IPS DF 6.9 (cell line): ENCODE measurements around the gene ANKS3.

Source experiments
- DNase-seq: peaks from one replicate; pipeline ENCODE4 v3.0.0-alpha.2; 2013; ENCODE audit warnings: low read depth, low spot score
- H3K27ac ChIP-seq: one replicate; pipeline ENCODE4 v1.5.1; 2013; ENCODE audit warnings: low read length, control low read depth
- H3K27me3 ChIP-seq: 2 replicates; pipeline ENCODE4 v1.6.1; 2013; ENCODE audit warnings: mild to moderate bottlenecking, low read length; ENCODE audit not compliant: control insufficient read depth, insufficient read depth
- H3K36me3 ChIP-seq: 2 replicates; pipeline ENCODE4 v1.6.1; 2013; ENCODE audit warnings: low read length; ENCODE audit not compliant: control insufficient read depth, insufficient read depth
- H3K4me1 ChIP-seq: 2 replicates; pipeline ENCODE4 v1.6.1; 2013; ENCODE audit warnings: low read length; ENCODE audit not compliant: control insufficient read depth, insufficient read depth
- H3K4me3 ChIP-seq: 2 replicates; pipeline ENCODE4 v1.5.1; 2013; ENCODE audit warnings: mild to moderate bottlenecking, low read length
- H3K9me3 ChIP-seq: 2 replicates; pipeline ENCODE4 v1.6.1; 2013; ENCODE audit warnings: low read length, inconsistent platforms; ENCODE audit not compliant: control insufficient read depth, insufficient read depth
- WGBS: extraction: QIAGEN DNeasy Blood & Tissue Kit; methylation state at CpG from one replicate; pipeline ENCODE4 v1.1.7; 2013; ENCODE audit warnings: mixed read lengths, missing lambda C conversion rate; ENCODE audit not compliant: insufficient read length, insufficient coverage; 5-methylcytosine and 5-hydroxymethylcytosine counted together

The ANKS3 gene, protein sequence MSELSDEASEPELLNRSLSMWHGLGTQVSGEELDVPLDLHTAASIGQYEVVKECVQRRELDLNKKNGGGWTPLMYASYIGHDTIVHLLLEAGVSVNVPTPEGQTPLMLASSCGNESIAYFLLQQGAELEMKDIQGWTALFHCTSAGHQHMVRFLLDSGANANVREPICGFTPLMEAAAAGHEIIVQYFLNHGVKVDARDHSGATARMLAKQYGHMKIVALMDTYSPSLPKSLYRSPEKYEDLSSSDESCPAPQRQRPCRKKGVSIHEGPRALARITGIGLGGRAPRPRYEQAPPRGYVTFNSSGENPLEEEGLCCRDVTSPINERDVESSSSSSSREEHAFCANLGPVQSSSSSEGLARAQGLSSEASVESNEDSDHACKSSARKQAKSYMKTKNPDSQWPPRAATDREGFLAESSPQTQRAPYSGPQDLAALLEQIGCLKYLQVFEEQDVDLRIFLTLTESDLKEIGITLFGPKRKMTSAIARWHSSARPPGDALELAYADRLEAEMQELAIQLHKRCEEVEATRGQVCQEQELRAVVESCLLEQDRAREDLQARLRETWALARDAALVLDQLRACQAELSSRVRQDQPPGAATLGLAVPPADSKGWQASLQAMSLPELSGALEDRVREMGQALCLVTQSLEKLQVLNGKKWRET

DNA sequence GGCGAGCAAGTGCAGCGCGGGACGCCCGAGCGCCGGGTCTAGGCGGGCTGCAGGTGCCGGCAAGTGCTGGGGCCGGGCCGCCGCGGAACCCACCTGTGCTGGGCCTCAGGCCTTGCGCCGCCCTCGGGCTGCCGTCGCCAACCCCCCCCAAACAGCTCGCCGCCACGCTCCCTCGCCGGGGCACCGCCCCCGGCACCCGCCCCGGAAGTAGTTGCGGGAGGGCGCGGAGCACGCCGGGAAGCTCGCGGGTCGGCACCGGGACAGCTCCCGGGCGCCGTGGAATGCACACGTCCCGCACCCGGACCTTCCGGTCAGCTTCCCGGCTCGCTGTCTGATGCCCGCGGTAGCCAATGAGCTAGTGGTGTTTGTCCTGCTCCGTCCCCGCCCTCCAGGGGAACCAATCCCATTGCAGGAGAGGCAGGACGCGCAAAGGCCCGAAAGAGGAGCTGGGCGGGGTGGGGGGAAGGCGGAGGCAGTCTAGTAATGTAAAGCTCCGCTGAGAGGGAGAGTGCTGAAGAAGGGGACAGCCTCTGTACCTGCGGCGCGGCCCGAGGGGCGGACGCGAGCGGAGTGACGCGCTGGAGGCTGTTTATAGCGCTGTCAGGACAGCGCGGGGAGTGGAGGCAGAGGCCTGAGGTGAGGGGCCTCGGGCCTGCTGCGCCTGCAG is at the start of gene ANKS3, which contains the start of gene DNAAF8:
Gene ANKS3, minus strand, starts transcription at position 209 of the 667 bp plus-strand sequence. CDS start 4,122 bp downstream, outside the sequence.
Gene DNAAF8, plus strand, starts transcription at position 475 of the 667 bp plus-strand sequence. CDS start 1,978 bp downstream, outside the sequence.
- H3K4me3 ChIP-seq: peak within 1 kb of the TSS; percentile 98
- no peaks in the 10 kb centered on the region for H3K27me3 ChIP-seq
- peak; percentile 90 for DNase-seq
- H3K9me3 ChIP-seq: no peaks in the 10 kb centered on the region
- no peaks in the 10 kb centered on the region for H3K36me3 ChIP-seq
- no CpG with 5 or more reads among the region's 70 CpGs for WGBS
- H3K4me1 ChIP-seq: no peaks in the 10 kb centered on the region
- H3K27ac ChIP-seq: no peak within 1 kb of the TSS

DNA sequence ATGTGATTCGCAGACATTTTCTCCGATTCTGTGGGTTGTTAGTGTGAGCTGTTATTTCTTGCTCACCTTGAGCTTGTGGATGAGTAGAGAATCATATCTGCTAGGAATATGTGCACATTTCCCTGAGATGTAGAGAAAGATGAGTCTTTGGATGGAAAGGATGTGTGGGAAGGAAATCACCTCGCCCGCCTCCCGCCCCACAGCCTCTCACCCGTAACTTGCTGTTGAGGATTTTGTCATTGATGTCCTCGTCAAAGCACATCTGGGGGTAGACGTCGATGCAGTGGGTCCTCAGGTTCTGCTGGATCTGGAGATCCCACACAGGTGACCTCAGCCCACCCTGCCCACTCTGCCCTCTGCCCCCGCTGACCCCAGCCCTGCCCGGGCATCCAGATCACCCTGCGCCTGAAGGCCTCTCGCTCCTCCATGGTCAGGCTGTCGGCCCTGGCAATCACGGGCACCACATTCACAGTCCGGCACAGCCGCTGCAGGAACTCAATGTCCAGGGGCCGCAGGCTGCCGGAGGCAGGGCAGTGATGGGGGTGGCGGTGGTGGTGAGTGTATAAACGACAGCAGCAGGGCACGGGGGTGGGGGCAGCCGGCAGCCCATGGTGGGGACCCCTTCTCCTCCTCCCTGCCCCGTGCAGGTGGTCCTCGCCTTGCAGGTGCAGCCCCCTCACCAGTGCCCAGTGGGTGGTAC is 49.3 kb upstream of the ANKS3 start:
- Histone ChIP-seq H3K4me1 (no peaks in the 10 kb centered on the region), H3K27ac (no peak overlapping the region), H3K9me3 (no peaks in the 10 kb centered on the region), H3K27me3 (no peaks in the 10 kb centered on the region), H3K4me3 (no peak overlapping the region), H3K36me3 (no peaks in the 10 kb centered on the region)
- DNase-seq: no peak
- WGBS: no CpG with 5 or more reads among the region's 25 CpGs

DNA sequence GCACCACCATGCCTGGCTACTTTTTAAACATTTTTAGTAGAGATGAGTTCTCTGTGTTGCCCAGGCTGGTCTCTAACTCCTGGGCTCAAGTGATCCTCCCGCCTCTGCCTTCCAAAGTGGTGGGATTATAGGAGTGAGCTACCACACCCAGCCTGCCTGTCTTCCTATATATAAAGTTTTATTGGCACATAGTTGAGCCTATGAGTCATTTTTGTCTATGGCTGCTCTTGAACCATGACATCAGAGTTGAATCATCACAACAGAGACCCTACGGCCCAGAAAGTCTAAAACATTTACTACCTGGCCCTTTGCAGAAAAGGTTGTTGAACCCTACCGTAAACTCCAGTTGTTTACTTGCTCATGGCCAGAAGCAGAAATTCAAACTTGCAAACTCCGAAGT is 46.2 kb upstream of the ANKS3 start:
- Histone ChIP-seq H3K36me3 (no peaks in the 10 kb centered on the region), H3K4me3 (no peak overlapping the region), H3K9me3 (no peaks in the 10 kb centered on the region), H3K4me1 (no peaks in the 10 kb centered on the region), H3K27ac (no peak overlapping the region), H3K27me3 (no peaks in the 10 kb centered on the region)
- DNase-seq: no peak
- no CpG with 5 or more reads among the region's 4 CpGs for WGBS

DNA sequence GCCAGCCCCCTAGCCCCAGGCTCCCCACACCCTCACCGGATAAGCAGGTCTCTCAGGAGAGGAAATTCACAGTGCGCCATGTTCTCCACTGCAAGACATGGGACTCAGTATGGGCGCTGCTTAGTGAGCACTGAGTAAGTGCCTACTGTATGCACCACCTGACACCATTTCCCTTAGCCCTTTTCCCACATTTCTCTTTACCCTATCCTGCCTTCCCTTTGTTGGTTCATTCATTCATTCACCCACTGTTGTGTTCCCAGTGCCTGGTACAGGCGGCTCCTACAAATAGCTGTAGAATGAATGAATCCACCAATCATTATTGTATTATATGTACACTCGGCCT is 44.0 kb upstream of the ANKS3 start:
- H3K4me1 ChIP-seq: no peaks in the 10 kb centered on the region
- no peak overlapping the region for H3K4me3 ChIP-seq
- H3K27me3 ChIP-seq: no peaks in the 10 kb centered on the region
- no peaks in the 10 kb centered on the region for H3K9me3 ChIP-seq
- H3K36me3 ChIP-seq: no peaks in the 10 kb centered on the region
- no peak for DNase-seq
- WGBS: no CpG with 5 or more reads among the region's 5 CpGs
- H3K27ac ChIP-seq: no peak overlapping the region

DNA sequence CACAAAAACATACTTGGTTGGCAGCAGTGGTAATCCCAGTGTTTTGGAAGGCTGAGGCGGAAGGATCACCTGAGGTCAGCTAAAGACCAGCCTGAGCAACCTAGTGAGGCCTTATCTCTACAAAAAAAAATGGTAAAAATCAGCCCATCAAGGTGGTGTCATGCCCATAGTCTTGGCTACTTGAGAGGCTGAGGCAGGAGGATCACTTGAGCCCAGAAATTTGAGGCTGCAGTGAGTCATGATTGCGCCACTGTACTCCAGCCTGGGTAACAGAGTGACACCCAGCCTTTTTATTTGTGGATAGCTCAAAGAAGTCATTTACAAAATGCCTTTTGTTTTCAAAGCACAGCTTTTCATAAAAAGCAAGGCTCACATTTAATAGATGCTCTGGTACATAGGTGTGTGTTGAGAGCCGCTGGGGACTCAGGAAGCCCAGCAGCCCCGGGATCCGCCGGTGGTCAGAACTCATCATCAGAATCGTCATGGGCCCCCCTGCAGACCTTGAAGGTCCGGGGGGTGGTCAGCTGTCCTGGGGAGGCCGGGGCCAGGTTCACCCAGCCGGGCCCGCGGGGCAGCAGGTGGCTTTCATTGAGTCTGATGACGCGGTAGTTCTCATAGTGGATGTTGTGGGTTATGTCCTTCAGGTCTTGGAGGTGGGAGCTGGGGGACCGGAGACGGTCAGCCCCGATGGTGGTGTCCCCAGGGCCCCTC is 43.4 kb upstream of the ANKS3 start:
- Histone ChIP-seq H3K27me3 (no peaks in the 10 kb centered on the region), H3K4me1 (no peaks in the 10 kb centered on the region), H3K36me3 (no peaks in the 10 kb centered on the region), H3K27ac (no peak overlapping the region), H3K4me3 (no peak overlapping the region), H3K9me3 (no peaks in the 10 kb centered on the region)
- no CpG with 5 or more reads among the region's 17 CpGs for WGBS
- no peak for DNase-seq

DNA sequence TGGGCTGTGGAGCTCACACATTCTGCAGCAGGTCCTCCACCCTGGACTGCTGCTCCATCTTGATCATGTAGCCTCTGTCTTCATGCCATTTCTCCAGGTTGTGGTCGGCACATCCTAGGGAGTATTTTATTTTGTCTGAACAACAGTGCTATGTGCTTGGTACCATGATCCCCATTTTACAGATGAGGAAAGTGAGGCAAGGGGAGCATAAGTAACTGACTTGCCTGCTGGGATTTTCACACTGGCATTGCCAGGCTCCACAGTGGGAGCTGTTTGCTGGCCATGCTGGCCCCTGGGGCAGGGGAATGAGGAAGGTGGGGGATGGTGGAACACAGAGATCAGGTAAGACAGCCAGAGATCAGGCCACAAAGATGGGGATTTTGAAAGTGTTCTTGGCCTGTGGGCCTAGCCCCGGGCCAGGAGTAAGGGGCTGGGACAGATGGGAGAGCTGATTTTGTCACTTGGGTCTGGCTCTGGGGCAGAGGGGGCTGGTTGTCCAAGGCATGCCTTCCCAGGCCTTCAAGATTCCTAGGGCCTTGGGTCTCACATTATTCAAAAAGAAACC is 42.2 kb upstream of the ANKS3 start:
- no peaks in the 10 kb centered on the region for H3K27me3 ChIP-seq
- no peaks in the 10 kb centered on the region for H3K9me3 ChIP-seq
- no peak for DNase-seq
- H3K4me3 ChIP-seq: no peak overlapping the region
- WGBS: no CpG with 5 or more reads among the region's 2 CpGs
- H3K36me3 ChIP-seq: no peaks in the 10 kb centered on the region
- H3K4me1 ChIP-seq: no peaks in the 10 kb centered on the region
- H3K27ac ChIP-seq: no peak overlapping the region

DNA sequence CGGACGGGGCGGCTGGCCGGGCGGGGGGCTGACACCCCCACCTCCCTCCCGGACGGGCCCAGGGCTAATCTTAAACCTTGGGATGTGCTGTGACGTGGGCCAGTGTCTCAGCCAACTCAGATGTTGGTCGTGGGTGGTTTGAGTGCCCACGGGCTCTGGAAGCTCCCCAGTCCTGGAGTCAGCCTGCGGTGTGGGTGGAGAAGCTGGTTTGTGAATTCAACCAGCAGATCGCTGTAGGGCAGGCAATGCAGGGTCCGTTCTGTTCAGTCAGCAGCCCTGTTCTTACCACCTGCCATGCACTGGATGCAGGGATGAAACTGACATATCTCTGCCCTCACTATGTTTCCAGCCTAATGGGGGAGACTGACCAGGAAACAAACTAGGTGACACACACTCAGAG is 40.9 kb upstream of the ANKS3 start:
- Histone ChIP-seq H3K4me3 (no peak overlapping the region), H3K9me3 (no peaks in the 10 kb centered on the region), H3K27ac (no peak overlapping the region), H3K36me3 (no peaks in the 10 kb centered on the region), H3K27me3 (no peaks in the 10 kb centered on the region), H3K4me1 (no peaks in the 10 kb centered on the region)
- WGBS: no CpG with 5 or more reads among the region's 13 CpGs
- no peak for DNase-seq

DNA sequence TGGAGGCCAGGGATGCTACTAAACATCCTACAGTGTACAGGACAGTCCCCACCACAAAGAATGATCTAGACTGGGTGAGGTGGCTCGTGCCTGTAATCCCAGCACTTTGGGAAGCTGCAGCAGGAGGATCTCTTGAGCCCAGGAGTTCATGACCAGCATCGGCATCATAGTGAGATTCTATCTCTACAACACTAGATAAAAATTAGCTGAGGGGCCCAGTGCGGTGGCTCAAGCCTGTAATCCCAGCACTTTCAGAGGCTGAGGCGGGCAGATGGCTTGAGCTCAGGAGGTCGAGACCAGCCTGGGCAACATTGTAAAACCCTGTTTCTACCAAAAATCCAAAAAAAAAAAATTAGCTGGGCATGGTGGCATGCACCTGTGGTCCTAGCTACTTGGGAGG is 38.3 kb upstream of the ANKS3 start:
- Histone ChIP-seq H3K4me3 (no peak overlapping the region), H3K27ac (no peak overlapping the region), H3K9me3 (no peaks in the 10 kb centered on the region), H3K4me1 (no peaks in the 10 kb centered on the region), H3K36me3 (no peaks in the 10 kb centered on the region), H3K27me3 (no peaks in the 10 kb centered on the region)
- DNase-seq: no peak
- no CpG with 5 or more reads among the region's 5 CpGs for WGBS

DNA sequence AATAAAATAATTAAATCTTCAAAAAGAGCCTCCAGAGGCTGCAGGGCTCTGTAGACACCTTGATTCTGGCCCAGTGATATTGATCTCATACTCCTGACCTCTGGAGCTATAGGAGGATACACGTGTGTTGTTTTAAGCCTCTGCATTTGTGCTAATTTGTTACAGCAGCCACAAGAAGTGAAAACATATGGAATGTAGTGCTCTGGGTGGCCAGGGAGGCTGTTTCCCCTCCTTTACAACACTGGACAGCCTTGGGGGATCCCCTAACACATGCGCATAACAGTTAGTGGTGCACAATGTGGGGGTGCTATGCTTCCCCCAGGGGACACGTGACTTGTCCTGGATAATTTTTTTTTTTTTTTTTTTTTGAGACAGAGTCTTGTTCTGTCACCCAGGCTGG is 37.6 kb upstream of the ANKS3 start:
- Histone ChIP-seq H3K36me3 (no peaks in the 10 kb centered on the region), H3K27me3 (no peaks in the 10 kb centered on the region), H3K9me3 (no peaks in the 10 kb centered on the region), H3K4me1 (no peaks in the 10 kb centered on the region), H3K27ac (no peak overlapping the region), H3K4me3 (no peak overlapping the region)
- no CpG with 5 or more reads among the region's 3 CpGs for WGBS
- DNase-seq: no peak
